K562 (cell line): ENCODE data around the gene CBX8. TPM values are rescaled to one million over a fixed set of nuclear protein-coding genes. Genes with fewer than 3 reads are reported as not detected.

Experiments
- ATAC-seq: fragments of 200-7000 bp; cut with Tn5 transposase; 3 replicates; pipeline ENCODE4 v1.9.1; 2020; ENCODE audit warnings: moderate library complexity
- BruUV-seq: library from RNA; stranded (reverse); fragments of 400-500 nt; replicated peaks from 2 replicates; lab custom pipeline; 2021; lab: Mats Ljungman, UMichigan
- CTCF ChIA-PET: fragments of 300-600 bp; formaldehyde crosslinking; extraction: SDS; loops from one replicate; lab custom pipeline; 2021; ENCODE audit warnings: low intra/inter-chr PET ratio; lab: Yijun Ruan, JAX
- POLR2A ChIA-PET: fragments of 300-600, 350-650 bp; sonication (Branson Sonifier 250); formaldehyde crosslinking; extraction: SDS; loops from one replicate; lab custom pipeline; 2021; ENCODE audit warnings: antibody characterized with exemption, inconsistent platforms; lab: Yijun Ruan, JAX
- DNase-seq, 4 experiments: peaks; one replicate each; pipeline versions ENCODE4 v3.0.0 to v3.0.0-alpha.2; 2011 to 2018; ENCODE audit warnings: low spot score in 3 of 4, mixed read lengths in 3 of 4; ENCODE audit errors: extremely low read depth in 1 of 4
- FAIRE-seq: peaks from 2 replicates; lab custom pipeline; 2011; peaks lifted over from hg19 to GRCh38; lab: Jason Lieb, UNC
- H2AFZ ChIP-seq: 2 replicates; pipeline ENCODE4 v1.6.0; 2011; ENCODE audit warnings: low read depth, low read length, control low read depth, inconsistent platforms
- H3K27ac ChIP-seq: fragments of 200-600 bp; 3 replicates; pipeline ENCODE4 v1.8.0; 2011; ENCODE audit warnings: low read depth, mild to moderate bottlenecking, control low read depth, inconsistent platforms, low read length, moderate library complexity, mixed read lengths; ENCODE audit errors: extremely low read depth
- H3K27me3 ChIP-seq, 2 experiments: fragments of 300-600 bp in 1 of 2; 2 replicates in 1 of 2; 3 replicates in 1 of 2; pipeline versions ENCODE4 v1.6.0 to v1.8.0; 2011; ENCODE audit warnings: inconsistent platforms in 2 of 2, low read length in 2 of 2, mild to moderate bottlenecking in 1 of 2, mixed read lengths in 1 of 2, moderate library complexity in 1 of 2; ENCODE audit not compliant: control insufficient read depth in 2 of 2, insufficient read depth in 2 of 2
- H3K36me3 ChIP-seq: fragments of 300-600 bp; 3 replicates; pipeline ENCODE4 v1.8.0; 2011; ENCODE audit warnings: mild to moderate bottlenecking, low read length, inconsistent platforms; ENCODE audit not compliant: control insufficient read depth, insufficient read depth
- H3K4me1 ChIP-seq, 2 experiments: fragments of 200-600 bp in 1 of 2; replicated peaks in 1 of 2; 2 replicates in 1 of 2; 3 replicates in 1 of 2; pipeline versions ENCODE4 v1.5.1 to v1.8.0; 2011; ENCODE audit warnings: inconsistent platforms in 2 of 2, low read length in 2 of 2, mild to moderate bottlenecking in 1 of 2, mixed read lengths in 1 of 2, moderate library complexity in 1 of 2; ENCODE audit not compliant: control insufficient read depth in 2 of 2, insufficient read depth in 2 of 2
- H3K4me2 ChIP-seq: 2 replicates; pipeline ENCODE4 v1.6.1; 2011; ENCODE audit warnings: low read length, control low read depth, inconsistent platforms, mixed read lengths; ENCODE audit not compliant: insufficient read depth
- H3K4me3 ChIP-seq: fragments of 200-600 bp; sonication (generic), shearing (Covaris generic); 2 replicates; pipeline ENCODE4 v1.5.1; 2016; ENCODE audit warnings: control low read depth, inconsistent platforms
- H3K79me2 ChIP-seq: fragments of 200-600 bp; 3 replicates; pipeline ENCODE4 v1.8.0; 2011; ENCODE audit warnings: low read length, inconsistent platforms; ENCODE audit not compliant: control insufficient read depth, insufficient read depth
- H3K9ac ChIP-seq, 2 experiments: 2 replicates each; pipeline versions ENCODE4 v1.6.0 to v1.6.1; 2011; ENCODE audit warnings: low read depth in 2 of 2, low read length in 2 of 2, control low read depth in 1 of 2, inconsistent platforms in 1 of 2, mild to moderate bottlenecking in 1 of 2, mixed read lengths in 1 of 2; ENCODE audit not compliant: insufficient read depth in 1 of 2
- H3K9me1 ChIP-seq: one replicate; pipeline ENCODE4 v1.6.0; 2011; ENCODE audit warnings: inconsistent platforms, mild to moderate bottlenecking, low read length, moderate library complexity; ENCODE audit not compliant: control insufficient read depth, insufficient read depth
- H3K9me3 ChIP-seq: replicated peaks from 2 replicates; pipeline ENCODE4 v1.5.1; 2011; ENCODE audit warnings: low read depth, low read length, inconsistent platforms; ENCODE audit not compliant: control insufficient read depth, insufficient read depth
- H4K20me1 ChIP-seq: replicated peaks from 2 replicates; pipeline ENCODE4 v1.6.1; 2011; ENCODE audit warnings: low read length, inconsistent platforms, mixed read lengths; ENCODE audit not compliant: control insufficient read depth, insufficient read depth
- ASH1L ChIP-seq: fragments of 450-650 bp; IDR thresholded peaks from 2 replicates; pipeline ENCODE4 v1.6.1; 2018; ENCODE audit warnings: borderline replicate concordance, mild to moderate bottlenecking, low read depth; ENCODE audit not compliant: partially characterized antibody
- BACH1 ChIP-seq: fragments of 200-800 bp; sonication (Bioruptor generic); IDR thresholded peaks from 2 replicates; pipeline ENCODE4 v1.6.1; 2016; ENCODE audit warnings: missing genetic modification characterization, missing compliant biosample characterization
- CHCHD3 ChIP-seq: fragments of 250-450 bp; sonication (Bioruptor Pico); IDR thresholded peaks from 2 replicates; pipeline ENCODE4 v2.1.2; 2022; ENCODE audit warnings: mild to moderate bottlenecking
- CREB1 ChIP-seq, 2 experiments: sonication (generic) in 1 of 2; formaldehyde crosslinking in 1 of 2; IDR thresholded peaks; 2 replicates each; pipeline versions ENCODE4 v1.6.1 to v1.8.0; 2012 to 2022; ENCODE audit warnings: inconsistent platforms in 1 of 2, mild to moderate bottlenecking in 1 of 2, missing genetic modification reagents in 1 of 2, moderate library complexity in 1 of 2
- CREBBP ChIP-seq: IDR thresholded peaks from one replicate; pipeline ENCODE4 v1.6.1; 2012; ENCODE audit warnings: low read depth, mild to moderate bottlenecking, control low read depth, inconsistent platforms, low read length
- FOSL1 ChIP-seq: fragments of 200-800 bp; sonication (Bioruptor generic); conservative IDR thresholded peaks from 2 replicates; pipeline ENCODE4 v1.6.1; 2016; ENCODE audit warnings: missing genetic modification characterization, missing compliant biosample characterization
- HNRNPLL ChIP-seq: fragments of 200-400 bp; formaldehyde crosslinking; IDR thresholded peaks from 2 replicates; pipeline ENCODE4 v1.6.1; 2017; ENCODE audit warnings: low read length, low read depth, mild to moderate bottlenecking; ENCODE audit not compliant: poor library complexity, severe bottlenecking
- MCM7 ChIP-seq, 2 experiments: fragments of 450-650 bp; IDR thresholded peaks; 2 replicates each; pipeline ENCODE4 v1.6.1; 2016 to 2018
- RBM17 ChIP-seq: fragments of 200-400 bp; formaldehyde crosslinking; IDR thresholded peaks from 2 replicates; pipeline ENCODE4 v1.6.1; 2017; ENCODE audit warnings: low read depth, mild to moderate bottlenecking, low read length, borderline replicate concordance
- RBM25 ChIP-seq: fragments of 200-400 bp; formaldehyde crosslinking; IDR thresholded peaks from 2 replicates; pipeline ENCODE4 v1.6.1; 2018; ENCODE audit warnings: low read length, low read depth, moderate library complexity; ENCODE audit not compliant: severe bottlenecking
- RNF2 ChIP-seq: sonication (generic); IDR thresholded peaks from 2 replicates; pipeline ENCODE4 v1.6.1; 2016
- SAP30 ChIP-seq: fragments of 200-600 bp; sonication (generic); IDR thresholded peaks from 2 replicates; pipeline ENCODE4 v1.6.1; 2012; ENCODE audit warnings: borderline replicate concordance, low read depth, mild to moderate bottlenecking, moderate library complexity, low read length, control low read depth, inconsistent platforms; ENCODE audit not compliant: insufficient read depth, poor library complexity, severe bottlenecking
- ZNF24 ChIP-seq: fragments of 450-650 bp; IDR thresholded peaks from 2 replicates; pipeline ENCODE4 v1.6.1; 2016
- ZNF668 ChIP-seq: fragments of 250-450 bp; sonication (Bioruptor Pico); IDR thresholded peaks from 2 replicates; pipeline ENCODE4 v1.8.0; 2022; ENCODE audit warnings: mild to moderate bottlenecking, inconsistent platforms
- ZNF77 ChIP-seq: fragments of 250-450 bp; sonication (Bioruptor Pico); IDR thresholded peaks from 2 replicates; pipeline ENCODE4 v1.5.0; 2020
- WGBS: fragments of 100-300 bp; shearing (Covaris generic); methylation state at CpG from one replicate; pipeline ENCODE4 v1.1.6; 2016; ENCODE audit warnings: low coverage, mixed read lengths; ENCODE audit not compliant: insufficient coverage; ENCODE audit errors: missing lambda C conversion rate; 5-methylcytosine and 5-hydroxymethylcytosine counted together
- in situ Hi-C: fragments of 300-500 bp; cut with MboI; formaldehyde crosslinking; loops from 4 replicates; pipeline ENCODE4 v1.15.0; 2018; ENCODE audit warnings: inconsistent platforms, mixed read lengths
- intact Hi-C: fragments of 100-400 bp; cut with micrococcal nuclease; formaldehyde crosslinking; loops from 2 replicates; pipeline ENCODE4 v1.14.2; 2022
- polyA plus RNA-seq, 8 experiments: library from polyadenylated mRNA; depleted of rRNA in 4 of 8; stranded (reverse) in 5 of 8; unstranded in 3 of 8; fragments of >200 nt; fragmentation: Nextera tagmentation in 2 of 8; fragmentation: Illumina TruSeq in 1 of 8; extraction: Ambion mirVana in 2 of 8; extraction: Trizol in 1 of 8; gene quantifications; 2 replicates each; pipeline versions ENCODE4 v1.2.1 to v1.2.3, GENCODE V29; 2011 to 2014; ENCODE audit warnings: inconsistent platforms in 1 of 8, missing spikeins in 1 of 8
- total RNA-seq, 7 experiments: library from RNA; depleted of rRNA in 6 of 7; stranded (reverse); fragments of >200 nt in 6 of 7; fragmentation: Illumina TruSeq in 2 of 7; extraction: Trizol in 2 of 7; gene quantifications; 2 replicates each; pipeline versions ENCODE4 v1.2.1 to v1.2.3, GENCODE V29; 2011 to 2021; ENCODE audit warnings: low replicate concordance in 1 of 7
- TF ChIP-seq, protein P1 (sequence below): fragments of 450-650 bp; formaldehyde crosslinking; IDR thresholded peaks from 2 replicates; pipeline ENCODE4 v1.4.0; 2020; ENCODE audit warnings: mild to moderate bottlenecking, moderate library complexity
- TF ChIP-seq, protein P2 (sequence below): fragments of 450-650 bp; IDR thresholded peaks from one replicate; pipeline ENCODE4 v1.6.1; 2018; ENCODE audit warnings: mild to moderate bottlenecking, moderate library complexity; ENCODE audit not compliant: partially characterized antibody
- TF ChIP-seq, protein P3 (sequence below): fragments of 250-450 bp; sonication (Bioruptor Pico); IDR thresholded peaks from 2 replicates; pipeline ENCODE4 v1.8.0; 2021; ENCODE audit warnings: borderline replicate concordance, mild to moderate bottlenecking, moderate library complexity; ENCODE audit not compliant: poor library complexity, severe bottlenecking

CBX8 gene
- total and polyA plus RNA-seq, 9 of the 15 experiments (the other 6 are each of a cell fraction or from before 2014, with no cell fraction given) = 0.08 to 11.9 (median 2.6) TPM

DNA sequence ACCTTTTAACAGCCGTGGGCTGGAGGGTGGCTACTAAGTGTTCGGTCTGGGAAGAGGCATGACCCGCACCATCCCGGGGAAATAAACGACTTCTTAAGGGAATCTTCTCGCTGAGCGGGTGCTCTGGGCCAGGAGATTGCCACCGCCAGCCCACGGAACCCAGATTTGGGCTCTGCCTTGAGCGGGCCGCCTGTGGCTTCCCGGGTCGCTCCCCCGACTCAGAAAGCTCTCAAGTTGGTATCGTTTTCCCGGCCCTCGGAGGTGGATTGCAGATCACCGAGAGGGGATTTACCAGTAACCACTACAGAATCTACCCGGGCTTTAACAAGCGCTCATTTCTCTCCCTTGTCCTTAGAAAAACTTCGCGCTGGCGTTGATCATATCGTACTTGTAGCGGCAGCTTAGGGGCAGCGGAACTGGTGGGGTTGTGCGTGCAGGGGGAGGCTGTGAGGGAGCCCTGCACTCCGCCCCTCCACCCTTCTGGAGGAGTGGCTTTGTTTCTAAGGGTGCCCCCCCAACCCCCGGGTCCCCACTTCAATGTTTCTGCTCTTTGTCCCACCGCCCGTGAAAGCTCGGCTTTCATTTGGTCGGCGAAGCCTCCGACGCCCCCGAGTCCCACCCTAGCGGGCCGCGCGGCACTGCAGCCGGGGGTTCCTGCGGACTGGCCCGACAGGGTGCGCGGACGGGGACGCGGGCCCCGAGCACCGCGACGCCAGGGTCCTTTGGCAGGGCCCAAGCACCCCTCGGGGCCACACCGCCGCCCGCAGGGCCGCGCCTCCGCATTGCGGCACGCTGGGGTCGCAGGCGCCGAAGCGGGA, 46.0 kb upstream of the CBX8 start:
- no peak overlapping the region for H3K27ac ChIP-seq
- H3K9ac ChIP-seq = no peak overlapping the region
- POLR2A ChIA-PET = interaction anchor here (0.7 to 1.0 kb wide), 2 partner anchors 12 to 35 kb away, joined by 3 read pairs; no protein-coding TSS in a partner anchor
- no peaks in the 10 kb centered on the region for H3K9me3 ChIP-seq
- intact Hi-C loops = no loop called here
- ATAC-seq (no peak), FAIRE-seq (no peak)
- 87% methylated on average over 30 of the region's 66 CpGs for WGBS
- H3K4me2 ChIP-seq = no peak overlapping the region
- H3K36me3 ChIP-seq = peaks cover under 1% of the 10 kb centered on the region; the same call in 1 of the 3 replicates
- H2AFZ ChIP-seq = no peak overlapping the region
- no peaks in the 10 kb centered on the region for H3K27me3 ChIP-seq
- H4K20me1 ChIP-seq = no peaks in the 10 kb centered on the region
- H3K4me1 ChIP-seq = peaks cover 18 to 66% of the 10 kb centered on the region in 2 experiments
- in situ Hi-C loops = no loop called here
- TF ChIP-seq, protein P1, sequence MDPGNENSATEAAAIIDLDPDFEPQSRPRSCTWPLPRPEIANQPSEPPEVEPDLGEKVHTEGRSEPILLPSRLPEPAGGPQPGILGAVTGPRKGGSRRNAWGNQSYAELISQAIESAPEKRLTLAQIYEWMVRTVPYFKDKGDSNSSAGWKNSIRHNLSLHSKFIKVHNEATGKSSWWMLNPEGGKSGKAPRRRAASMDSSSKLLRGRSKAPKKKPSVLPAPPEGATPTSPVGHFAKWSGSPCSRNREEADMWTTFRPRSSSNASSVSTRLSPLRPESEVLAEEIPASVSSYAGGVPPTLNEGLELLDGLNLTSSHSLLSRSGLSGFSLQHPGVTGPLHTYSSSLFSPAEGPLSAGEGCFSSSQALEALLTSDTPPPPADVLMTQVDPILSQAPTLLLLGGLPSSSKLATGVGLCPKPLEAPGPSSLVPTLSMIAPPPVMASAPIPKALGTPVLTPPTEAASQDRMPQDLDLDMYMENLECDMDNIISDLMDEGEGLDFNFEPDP = no peak
- TF ChIP-seq ZNF668 (no peak), RBM17 (no peak), CHCHD3 (CRISPR knock-in tag) (no peak), CREB1 (IDR thresholded peaks at IDR 0.05) (no peak), CREB1 (CRISPR knock-in tag; IDR thresholded peaks at IDR 0.05) (no peak), RBM25 (no peak), RNF2 (no peak), MCM7 (IDR thresholded peaks at IDR 0.05) (no peak), FOSL1 (tag) (no peak), ASH1L (no peak), HNRNPLL (no peak), BACH1 (tag) (no peak), ZNF77 (no peak), ZNF24 (no peak), CREBBP (no peak), SAP30 (no peak)
- TF ChIP-seq, protein P2, sequence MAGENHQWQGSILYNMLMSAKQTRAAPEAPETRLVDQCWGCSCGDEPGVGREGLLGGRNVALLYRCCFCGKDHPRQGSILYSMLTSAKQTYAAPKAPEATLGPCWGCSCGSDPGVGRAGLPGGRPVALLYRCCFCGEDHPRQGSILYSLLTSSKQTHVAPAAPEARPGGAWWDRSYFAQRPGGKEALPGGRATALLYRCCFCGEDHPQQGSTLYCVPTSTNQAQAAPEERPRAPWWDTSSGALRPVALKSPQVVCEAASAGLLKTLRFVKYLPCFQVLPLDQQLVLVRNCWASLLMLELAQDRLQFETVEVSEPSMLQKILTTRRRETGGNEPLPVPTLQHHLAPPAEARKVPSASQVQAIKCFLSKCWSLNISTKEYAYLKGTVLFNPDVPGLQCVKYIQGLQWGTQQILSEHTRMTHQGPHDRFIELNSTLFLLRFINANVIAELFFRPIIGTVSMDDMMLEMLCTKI = no peak
- TF ChIP-seq, protein P3, sequence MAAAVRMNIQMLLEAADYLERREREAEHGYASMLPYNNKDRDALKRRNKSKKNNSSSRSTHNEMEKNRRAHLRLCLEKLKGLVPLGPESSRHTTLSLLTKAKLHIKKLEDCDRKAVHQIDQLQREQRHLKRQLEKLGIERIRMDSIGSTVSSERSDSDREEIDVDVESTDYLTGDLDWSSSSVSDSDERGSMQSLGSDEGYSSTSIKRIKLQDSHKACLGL (CRISPR knock-in tag) = no peak
- TF ChIP-seq, all 486 proteins: peak for 0
- BruUV-seq = no TSS peak
- CTCF ChIA-PET = no interaction called here
- no peaks in the 10 kb centered on the region for H3K9me1 ChIP-seq
- peaks cover 8% of the 10 kb centered on the region for H3K79me2 ChIP-seq
- H3K4me3 ChIP-seq = no peak overlapping the region
- no peak for DNase-seq
